K562 (cell line): ENCODE measurements around the gene CNTN2. TPM values are rescaled to one million over a fixed set of nuclear protein-coding genes. Genes with fewer than 3 reads are reported as not detected.
A peak's percentile ranks its signal among the peaks of the same experiment; 100 is the strongest.

Experiments
- BMI1 ChIP-seq: fragments of 150-350 bp; IDR thresholded peaks from 2 replicates; pipeline ENCODE4 v1.6.1; 2014; ENCODE audit warnings: low read length
- FOSL1 ChIP-seq: fragments of 200-800 bp; sonication (Bioruptor generic); conservative IDR thresholded peaks from 2 replicates; pipeline ENCODE4 v1.6.1; 2016; ENCODE audit warnings: missing genetic modification characterization, missing compliant biosample characterization
- GABPA ChIP-seq: fragments of 200-800 bp; sonication (Bioruptor generic); conservative IDR thresholded peaks from 2 replicates; pipeline ENCODE4 v1.6.1; 2016; ENCODE audit warnings: low read depth, missing genetic modification characterization, missing compliant biosample characterization
- GTF2E2 ChIP-seq: fragments of 200-800 bp; sonication (Bioruptor generic); IDR thresholded peaks from 2 replicates; pipeline ENCODE4 v1.6.1; 2016; ENCODE audit warnings: missing genetic modification characterization, missing compliant biosample characterization
- HMGN3 ChIP-seq: IDR thresholded peaks from 2 replicates; pipeline ENCODE4 v1.6.1; 2011; ENCODE audit warnings: borderline replicate concordance, low read depth, mild to moderate bottlenecking, mixed read lengths, low read length; ENCODE audit not compliant: insufficient read length; ENCODE audit errors: extremely low read depth
- NCOA2 ChIP-seq, 2 experiments: fragments of 450-650 bp; IDR thresholded peaks; 2 replicates each; pipeline ENCODE4 v1.6.1; 2018; ENCODE audit warnings: mild to moderate bottlenecking in 2 of 2, moderate library complexity in 1 of 2; ENCODE audit not compliant: partially characterized antibody in 2 of 2
- REST ChIP-seq, 2 experiments: fragments of 450-650 bp; formaldehyde crosslinking in 1 of 2; IDR thresholded peaks; 2 replicates each; pipeline versions ENCODE4 v1.4.0 to v1.6.1; 2014 to 2020; ENCODE audit warnings: mild to moderate bottlenecking in 2 of 2, borderline replicate concordance in 1 of 2, low read depth in 1 of 2
- RFX5 ChIP-seq: IDR thresholded peaks from 2 replicates; pipeline ENCODE4 v1.6.1; 2011; ENCODE audit warnings: low read depth, mild to moderate bottlenecking, improper control_type of control experiment, low read length
- SIRT6 ChIP-seq: IDR thresholded peaks from one replicate; pipeline ENCODE4 v1.6.1; 2012; ENCODE audit warnings: low read depth, mild to moderate bottlenecking, control low read depth, inconsistent platforms, low read length, moderate library complexity
- SPI1 ChIP-seq: IDR thresholded peaks from 2 replicates; pipeline ENCODE4 v1.6.1; 2011; ENCODE audit warnings: low read depth, low read length, control low read depth, borderline replicate concordance
- STAG1 ChIP-seq: sonication (generic); formaldehyde crosslinking; IDR thresholded peaks from 2 replicates; pipeline ENCODE4 v1.5.0; 2020; ENCODE audit warnings: missing genetic modification reagents, borderline replicate concordance
- YBX1 ChIP-seq: fragments of 450-650 bp; IDR thresholded peaks from 2 replicates; pipeline ENCODE4 v1.7.1; 2016; ENCODE audit warnings: mild to moderate bottlenecking
- ZC3H8 ChIP-seq: fragments of 450-650 bp; IDR thresholded peaks from 2 replicates; pipeline ENCODE4 v1.6.1; 2017
- ZNF609 ChIP-seq: sonication (generic); formaldehyde crosslinking; IDR thresholded peaks from 2 replicates; pipeline ENCODE4 v1.8.1; 2023; ENCODE audit warnings: missing genetic modification reagents, mild to moderate bottlenecking, borderline replicate concordance
- polyA plus RNA-seq, 8 experiments: library from polyadenylated mRNA; depleted of rRNA in 4 of 8; stranded (reverse) in 5 of 8; unstranded in 3 of 8; fragments of >200 nt; fragmentation: Nextera tagmentation in 2 of 8; fragmentation: Illumina TruSeq in 1 of 8; extraction: Ambion mirVana in 2 of 8; extraction: Trizol in 1 of 8; gene quantifications; 2 replicates each; pipeline versions ENCODE4 v1.2.1 to v1.2.3, GENCODE V29; 2011 to 2014; ENCODE audit warnings: inconsistent platforms in 1 of 8, missing spikeins in 1 of 8
- total RNA-seq, 7 experiments: library from RNA; depleted of rRNA in 6 of 7; stranded (reverse); fragments of >200 nt in 6 of 7; fragmentation: Illumina TruSeq in 2 of 7; extraction: Trizol in 2 of 7; gene quantifications; 2 replicates each; pipeline versions ENCODE4 v1.2.1 to v1.2.3, GENCODE V29; 2011 to 2021; ENCODE audit warnings: low replicate concordance in 1 of 7

Gene CNTN2
- total and polyA plus RNA-seq, 9 of the 15 experiments (the other 6 are each of a cell fraction or from before 2014, with no cell fraction given) = not detected

GRCh38 chr1:205061665-205062069 lies 18.7 kb downstream of the CNTN2 start (continued):
- TF ChIP-seq SPI1 = no peak
- TF ChIP-seq YBX1 = no peak
- TF ChIP-seq GABPA (tag) = no peak
- peak; percentile 84 for TF ChIP-seq REST (IDR thresholded peaks at IDR 0.05; ENCODE audit: borderline replicate concordance)
- TF ChIP-seq REST (CRISPR knock-in tag; IDR thresholded peaks at IDR 0.05; ENCODE audit: low read depth) = no peak
- no peak for TF ChIP-seq ZC3H8
- TF ChIP-seq FOSL1 (tag) = no peak
- no peak for TF ChIP-seq GTF2E2 (tag)
- no peak for TF ChIP-seq HMGN3
- TF ChIP-seq ZNF609 = no peak
- TF ChIP-seq NCOA2 (IDR thresholded peaks at IDR 0.05; ENCODE audit: partially characterized antibody in 2 of 2) = no peak
- TF ChIP-seq RFX5 = no peak
- peak; percentile 45; the same call in 1 of the 2 replicates for TF ChIP-seq STAG1
- no peak for TF ChIP-seq SIRT6
- TF ChIP-seq BMI1 = no peak
